GM21381 (cell line): Measurements from ENCODE around the gene ZNF727.
"Not testable (repeated sequence)": the region's sequence is repeated elsewhere in the genome, so short reads cannot be mapped to it uniquely, and the experiment has no call there.

Experiments
- ATAC-seq: cut with Tn5 transposase; IDR thresholded peaks from one replicate; pipeline ENCODE4 v1.9.1; 2021; ENCODE audit warnings: mild to moderate bottlenecking, moderate library complexity; ENCODE audit not compliant: unreplicated experiment

Gene ZNF727

DNA sequence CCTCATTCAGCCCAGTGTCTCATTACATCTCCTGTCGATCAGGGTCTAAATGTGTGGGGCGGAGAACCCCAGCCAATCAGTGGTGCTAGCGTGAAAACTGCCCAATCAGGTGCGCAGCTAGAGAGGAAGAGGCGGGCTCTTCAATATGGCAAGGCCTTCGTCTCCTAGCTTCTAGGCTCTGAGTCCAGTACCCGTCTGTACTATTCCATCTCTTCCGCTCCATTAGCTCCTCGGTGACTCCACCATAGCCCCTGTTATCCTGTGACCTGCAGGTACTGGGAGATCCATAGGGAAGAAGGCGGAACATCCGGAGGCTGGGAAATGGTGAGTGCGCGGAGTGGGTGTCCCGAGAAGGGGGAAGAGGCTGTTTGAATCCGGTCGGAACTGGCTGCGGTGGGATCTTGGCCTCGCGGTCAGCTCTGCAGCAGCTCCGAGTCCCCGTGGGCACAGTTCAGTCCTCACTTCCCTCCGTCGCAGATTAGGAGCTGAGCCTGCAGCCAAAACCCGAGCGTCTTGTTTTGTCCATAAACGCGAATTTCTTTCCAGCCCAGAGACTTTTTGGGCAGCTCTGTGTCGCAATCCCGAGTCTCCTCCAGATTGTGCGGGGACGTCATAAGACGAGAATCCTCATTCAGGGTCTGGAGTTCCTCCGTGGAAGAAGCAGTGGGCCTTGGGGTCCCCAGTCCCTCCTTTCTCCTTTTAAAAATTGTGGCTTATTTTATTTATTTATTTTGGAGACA lies at the start of gene ZNF727:
Gene ZNF727 (plus strand): TSS at position 134 of the 740 bp plus-strand sequence. CDS start 188 bp downstream, at position 322.
- ATAC-seq: no peak

DNA sequence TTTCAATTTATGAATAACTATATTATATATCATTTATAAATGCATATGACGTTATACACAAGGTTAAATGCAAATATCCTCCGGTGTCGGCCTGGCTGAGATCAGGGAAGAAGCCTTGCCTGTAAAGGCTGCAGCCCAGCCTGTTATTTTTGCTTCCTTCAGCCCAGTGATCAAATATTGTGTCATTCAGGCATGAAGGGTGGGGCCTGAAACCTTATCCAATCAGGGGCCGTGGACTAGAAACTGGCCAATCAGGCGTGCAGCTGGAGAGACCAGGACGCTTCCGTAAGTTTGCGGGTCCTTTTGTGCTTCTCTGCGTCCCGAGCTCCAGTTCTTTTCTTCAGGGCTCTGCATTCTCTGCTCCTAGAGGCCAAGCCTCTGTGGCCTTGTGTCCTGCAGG lies 46.7 kb upstream of the ZNF727 start, which contains the start of gene ZNF722:
Gene ZNF722 (plus strand): TSS at position 301 of the 400 bp plus-strand sequence. CDS start 113 bp downstream, outside the sequence.
- no peak for ATAC-seq

- ATAC-seq: not testable (repeated sequence)
Measured at GRCh38 chr7:64015496-64015895, 29.7 kb upstream of the ZNF727 start.

GRCh38 chr7:64035388-64035787 lies 9.8 kb upstream of the ZNF727 start:
- no peak for ATAC-seq

GRCh38 chr7:64037095-64037494 lies 8.1 kb upstream of the ZNF727 start:
- no peak for ATAC-seq

DNA sequence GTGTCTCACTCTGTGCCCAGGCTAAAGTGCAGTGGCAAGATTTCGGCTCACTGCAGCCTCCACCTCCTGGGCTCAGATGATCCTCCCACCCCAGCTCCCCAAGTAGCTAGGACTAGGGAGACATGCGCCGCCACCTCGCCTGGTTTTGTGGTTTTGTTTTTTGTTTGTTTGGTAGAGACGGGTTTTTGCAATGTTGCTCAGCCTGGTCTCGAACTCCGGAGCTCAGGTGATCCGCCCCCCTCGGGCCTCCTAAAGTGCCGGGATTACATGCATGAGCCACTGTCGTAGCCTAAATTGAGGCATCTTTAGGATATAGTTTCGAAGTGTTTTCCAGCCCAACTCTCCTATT lies 781 bp downstream of the ZNF727 start:
- no peak for ATAC-seq

GRCh38 chr7:64077837-64078698 lies 32.8 kb downstream of the ZNF727 start:
- ATAC-seq: not testable (repeated sequence)

GRCh38 chr7:64078699-64078994 lies 33.4 kb downstream of the ZNF727 start:
- no peak for ATAC-seq

GRCh38 chr7:64087501-64087900 lies 42.3 kb downstream of the ZNF727 start:
- no peak for ATAC-seq

DNA sequence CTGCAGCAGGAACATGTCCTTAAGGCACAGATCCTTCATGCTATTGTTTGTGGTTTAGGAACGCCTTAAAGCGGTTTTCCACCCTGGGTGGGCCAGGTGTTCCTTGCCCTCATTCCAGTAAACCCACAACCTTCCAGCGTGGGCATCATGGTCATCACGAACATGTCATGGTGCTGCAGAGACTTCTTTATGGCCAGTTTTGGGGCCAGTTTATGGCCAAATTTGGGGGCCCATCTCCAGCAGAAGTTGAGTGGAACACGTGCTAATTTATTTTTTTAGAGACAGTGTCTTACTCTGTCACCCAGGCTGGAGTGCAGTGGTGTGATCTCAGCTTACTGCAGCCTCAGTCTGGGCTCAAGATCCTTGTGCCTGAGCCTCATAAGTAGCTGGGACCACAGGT lies 43.6 kb downstream of the ZNF727 start:
- not testable (repeated sequence) for ATAC-seq
